H9 (cell line): Measurements from ENCODE around the gene LPO. TPM values are rescaled to one million over a fixed set of nuclear protein-coding genes. Genes with fewer than 3 reads are reported as not detected.

ENCODE experiments used
- DNase-seq: peaks from one replicate; pipeline ENCODE4 v3.0.0-alpha.2; 2017
- H2AFZ ChIP-seq: one replicate; pipeline ENCODE4 v1.6.1; 2013; ENCODE audit warnings: mild to moderate bottlenecking, low read length, control low read depth, moderate library complexity
- H2AK5ac ChIP-seq: 2 replicates; pipeline ENCODE4 v1.6.1; 2013; ENCODE audit warnings: low read length, control low read depth, mixed read lengths; ENCODE audit not compliant: insufficient read length
- H2BK120ac ChIP-seq: one replicate; pipeline ENCODE4 v1.6.1; 2013; ENCODE audit warnings: low read depth, mild to moderate bottlenecking, low read length, control low read depth, inconsistent platforms; ENCODE audit not compliant: poor library complexity, severe bottlenecking
- H2BK12ac ChIP-seq: 2 replicates; pipeline ENCODE4 v1.6.1; 2013; ENCODE audit warnings: low read length, control low read depth, mixed read lengths, low read depth; ENCODE audit not compliant: insufficient read length
- H2BK15ac ChIP-seq: 2 replicates; pipeline ENCODE4 v1.6.1; 2013; ENCODE audit warnings: low read depth, low read length, control low read depth
- H2BK20ac ChIP-seq: one replicate; pipeline ENCODE4 v1.6.1; 2013; ENCODE audit warnings: low read depth, mild to moderate bottlenecking, low read length, control low read depth, inconsistent platforms; ENCODE audit not compliant: poor library complexity, severe bottlenecking
- H2BK5ac ChIP-seq: 2 replicates; pipeline ENCODE4 v1.6.1; 2013; ENCODE audit warnings: low read length, control low read depth, mixed read lengths; ENCODE audit not compliant: insufficient read length
- H3K14ac ChIP-seq: 2 replicates; pipeline ENCODE4 v1.6.1; 2013; ENCODE audit warnings: low read length, control low read depth; ENCODE audit not compliant: insufficient read depth
- H3K18ac ChIP-seq: 2 replicates; pipeline ENCODE4 v1.6.1; 2013; ENCODE audit warnings: low read depth, mild to moderate bottlenecking, mixed read lengths, low read length, control low read depth; ENCODE audit not compliant: insufficient read length
- H3K23ac ChIP-seq: 2 replicates; pipeline ENCODE4 v1.6.1; 2013; ENCODE audit warnings: low read length, control low read depth, mixed read lengths, low read depth; ENCODE audit not compliant: insufficient read length
- H3K23me2 ChIP-seq: 2 replicates; pipeline ENCODE4 v1.6.1; 2013; ENCODE audit warnings: low read depth, mild to moderate bottlenecking, mixed read lengths, low read length, control low read depth; ENCODE audit not compliant: insufficient read length, poor library complexity, severe bottlenecking
- H3K27ac ChIP-seq: 2 replicates; pipeline ENCODE4 v1.5.1; 2013; ENCODE audit warnings: low read length, control low read depth, mixed read lengths, low read depth; ENCODE audit not compliant: insufficient read length
- H3K27me3 ChIP-seq: 2 replicates; pipeline ENCODE4 v1.6.1; 2013; ENCODE audit warnings: low read length, control low read depth, inconsistent platforms; ENCODE audit not compliant: insufficient read depth
- H3K4ac ChIP-seq: 2 replicates; pipeline ENCODE4 v1.6.1; 2013; ENCODE audit warnings: low read depth, mild to moderate bottlenecking, control low read depth, inconsistent platforms, low read length, moderate library complexity
- H3K4me1 ChIP-seq: 2 replicates; pipeline ENCODE4 v1.6.1; 2013; ENCODE audit warnings: low read length, control low read depth, inconsistent platforms; ENCODE audit not compliant: insufficient read depth
- H3K4me2 ChIP-seq: 2 replicates; pipeline ENCODE4 v1.6.1; 2013; ENCODE audit warnings: low read length, control low read depth, mixed read lengths; ENCODE audit not compliant: insufficient read length, insufficient read depth
- H3K56ac ChIP-seq: 2 replicates; pipeline ENCODE4 v1.6.1; 2013; ENCODE audit warnings: low read depth, mild to moderate bottlenecking, mixed read lengths, low read length, control low read depth; ENCODE audit not compliant: insufficient read length
- H3K79me1 ChIP-seq: 2 replicates; pipeline ENCODE4 v1.6.1; 2013; ENCODE audit warnings: low read depth, mild to moderate bottlenecking, moderate library complexity, low read length, control low read depth, inconsistent platforms; ENCODE audit not compliant: insufficient read depth, poor library complexity, severe bottlenecking
- H3K79me2 ChIP-seq: 2 replicates; pipeline ENCODE4 v1.6.1; 2013; ENCODE audit warnings: low read length, control low read depth, inconsistent platforms; ENCODE audit not compliant: insufficient read depth
- H3K9ac ChIP-seq: 2 replicates; pipeline ENCODE4 v1.6.1; 2013; ENCODE audit warnings: low read length, control low read depth, mixed read lengths; ENCODE audit not compliant: insufficient read length; ENCODE audit errors: extremely low read depth
- H3K9me3 ChIP-seq: one replicate; pipeline ENCODE4 v1.6.1; 2013; ENCODE audit warnings: low read depth, low read length, inconsistent platforms; ENCODE audit not compliant: control insufficient read depth
- H3T11ph ChIP-seq: one replicate; pipeline ENCODE4 v1.6.1; 2013; ENCODE audit warnings: mild to moderate bottlenecking, low read length, control low read depth, inconsistent platforms
- H4K20me1 ChIP-seq: one replicate; pipeline ENCODE4 v1.6.1; 2013; ENCODE audit not compliant: control insufficient read depth, insufficient read length, insufficient read depth
- H4K5ac ChIP-seq: 2 replicates; pipeline ENCODE4 v1.6.1; 2013; ENCODE audit warnings: low read depth, mild to moderate bottlenecking, mixed read lengths, low read length, control low read depth; ENCODE audit not compliant: insufficient read length
- H4K8ac ChIP-seq: replicated peaks from 2 replicates; pipeline ENCODE4 v1.6.1; 2013; ENCODE audit warnings: low read length, control low read depth, mixed read lengths, low read depth; ENCODE audit not compliant: insufficient read length
- H4K91ac ChIP-seq: 2 replicates; pipeline ENCODE4 v1.6.1; 2013; ENCODE audit warnings: low read depth, mild to moderate bottlenecking, moderate library complexity, mixed read lengths, low read length, control low read depth; ENCODE audit not compliant: insufficient read length
- H3K27ac Mint-ChIP-seq, 3 experiments: 2 replicates in 2 of 3; 3 replicates in 1 of 3; pipeline ENCODE4 v1.8.0; 2020 to 2021; ENCODE audit warnings: mixed read lengths in 3 of 3, mild to moderate bottlenecking in 1 of 3, moderate library complexity in 1 of 3
- H3K27me3 Mint-ChIP-seq: 2 replicates; pipeline ENCODE4 v1.8.0; 2021; ENCODE audit warnings: low read depth, mild to moderate bottlenecking, moderate library complexity, mixed read lengths
- H3K36me3 Mint-ChIP-seq, 3 experiments: 2 replicates in 2 of 3; 3 replicates in 1 of 3; pipeline ENCODE4 v1.8.0; 2020 to 2021; ENCODE audit warnings: low read depth in 3 of 3, mixed read lengths in 3 of 3; ENCODE audit not compliant: insufficient read depth in 1 of 3
- H3K4me1 Mint-ChIP-seq, 2 experiments: 2 replicates each; pipeline ENCODE4 v1.8.0; 2020; ENCODE audit warnings: mixed read lengths in 2 of 2
- H3K4me3 Mint-ChIP-seq, 2 experiments: 2 replicates in 1 of 2; 3 replicates in 1 of 2; pipeline ENCODE4 v1.8.0; 2020 to 2021; ENCODE audit warnings: mild to moderate bottlenecking in 2 of 2, mixed read lengths in 2 of 2, moderate library complexity in 1 of 2
- H3K9me3 Mint-ChIP-seq, 2 experiments: 2 replicates in 1 of 2; 3 replicates in 1 of 2; pipeline ENCODE4 v1.8.0; 2020; ENCODE audit warnings: mild to moderate bottlenecking in 2 of 2, mixed read lengths in 2 of 2, moderate library complexity in 1 of 2
- WGBS: extraction: QIAGEN DNeasy Blood & Tissue Kit; methylation state at CpG from one replicate; pipeline ENCODE4 v1.1.7; 2013; ENCODE audit warnings: missing lambda C conversion rate, low lambda C conversion rate, mixed read lengths; ENCODE audit not compliant: insufficient read length; ENCODE audit errors: extremely low coverage; 5-methylcytosine and 5-hydroxymethylcytosine counted together
- total RNA-seq: library from RNA; stranded (reverse); gene quantifications from 2 replicates; pipeline ENCODE4 v1.2.1, GENCODE V29; 2021
- TF ChIP-seq, protein P1 (sequence below): fragments of 200-600 bp; sonication (generic); conservative IDR thresholded peaks from 3 replicates; pipeline ENCODE4 v1.8.0; 2021; ENCODE audit warnings: antibody characterized with exemption, mild to moderate bottlenecking

The LPO gene
- total RNA-seq, 1 experiment from 2014 or later = 0.17 TPM

GRCh38 chr17:58247511-58248363 is 9.4 kb downstream of the LPO start:
- peaks cover 38% of the 10 kb centered on the region for H3K27me3 ChIP-seq
- Mint-ChIP-seq H3K36me3 (peaks cover 0 to 6% (median 6%) of the 10 kb centered on the region in 3 experiments; a peak in 4 of 7 replicates), H3K4me1 (peaks cover 11 to 14% of the 10 kb centered on the region in 2 experiments), H3K9me3 (peaks cover 9% of the 10 kb centered on the region in 2 experiments), H3K27me3 (peaks cover 97% of the 10 kb centered on the region), H3K27ac (no peak overlapping the region), H3K4me3 (no peak overlapping the region)
- H4K91ac ChIP-seq = no peak overlapping the region
- WGBS = no CpG with 5 or more reads among the region's 10 CpGs
- no peak overlapping the region for H2BK15ac ChIP-seq
- H3K14ac ChIP-seq = no peak overlapping the region
- no peak overlapping the region for H2BK5ac ChIP-seq
- H3T11ph ChIP-seq = no peak overlapping the region
- H3K23me2 ChIP-seq = peaks cover 8% of the 10 kb centered on the region
- H3K79me2 ChIP-seq = no peaks in the 10 kb centered on the region
- H2BK12ac ChIP-seq = no peak overlapping the region
- no peak overlapping the region for H2AK5ac ChIP-seq
- H3K9me3 ChIP-seq = peaks cover 8% of the 10 kb centered on the region
- H3K79me1 ChIP-seq = no peaks in the 10 kb centered on the region
- no peak overlapping the region for H4K5ac ChIP-seq
- H4K8ac ChIP-seq = no peak overlapping the region
- DNase-seq = no peak
- no peak overlapping the region for H3K56ac ChIP-seq
- no peak overlapping the region for H2BK20ac ChIP-seq
- no peak overlapping the region for H3K18ac ChIP-seq
- no peaks in the 10 kb centered on the region; the same call in 1 of the 2 replicates for H3K4me1 ChIP-seq
- no peak overlapping the region for H3K23ac ChIP-seq
- no peak overlapping the region for H3K4me2 ChIP-seq
- H2BK120ac ChIP-seq = no peak overlapping the region
- no peak overlapping the region for H3K9ac ChIP-seq
- no peak overlapping the region for H3K4ac ChIP-seq
- H4K20me1 ChIP-seq = no peaks in the 10 kb centered on the region
- no peak overlapping the region for H2AFZ ChIP-seq
- TF ChIP-seq, protein P1, sequence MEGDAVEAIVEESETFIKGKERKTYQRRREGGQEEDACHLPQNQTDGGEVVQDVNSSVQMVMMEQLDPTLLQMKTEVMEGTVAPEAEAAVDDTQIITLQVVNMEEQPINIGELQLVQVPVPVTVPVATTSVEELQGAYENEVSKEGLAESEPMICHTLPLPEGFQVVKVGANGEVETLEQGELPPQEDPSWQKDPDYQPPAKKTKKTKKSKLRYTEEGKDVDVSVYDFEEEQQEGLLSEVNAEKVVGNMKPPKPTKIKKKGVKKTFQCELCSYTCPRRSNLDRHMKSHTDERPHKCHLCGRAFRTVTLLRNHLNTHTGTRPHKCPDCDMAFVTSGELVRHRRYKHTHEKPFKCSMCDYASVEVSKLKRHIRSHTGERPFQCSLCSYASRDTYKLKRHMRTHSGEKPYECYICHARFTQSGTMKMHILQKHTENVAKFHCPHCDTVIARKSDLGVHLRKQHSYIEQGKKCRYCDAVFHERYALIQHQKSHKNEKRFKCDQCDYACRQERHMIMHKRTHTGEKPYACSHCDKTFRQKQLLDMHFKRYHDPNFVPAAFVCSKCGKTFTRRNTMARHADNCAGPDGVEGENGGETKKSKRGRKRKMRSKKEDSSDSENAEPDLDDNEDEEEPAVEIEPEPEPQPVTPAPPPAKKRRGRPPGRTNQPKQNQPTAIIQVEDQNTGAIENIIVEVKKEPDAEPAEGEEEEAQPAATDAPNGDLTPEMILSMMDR = no peak
- H3K27ac ChIP-seq = no peak overlapping the region
